K562 (cell line): ENCODE measurements around the gene EIPR1. TPM values are rescaled to one million over a fixed set of nuclear protein-coding genes. Genes with fewer than 3 reads are reported as not detected.

ENCODE experiments used
- ATAC-seq: fragments of 200-7000 bp; cut with Tn5 transposase; 3 replicates; pipeline ENCODE4 v1.9.1; 2020; ENCODE audit warnings: moderate library complexity
- BruUV-seq: library from RNA; stranded (reverse); fragments of 400-500 nt; replicated peaks from 2 replicates; lab custom pipeline; 2021; lab: Mats Ljungman, UMichigan
- CTCF ChIA-PET: fragments of 300-600 bp; formaldehyde crosslinking; extraction: SDS; loops from one replicate; lab custom pipeline; 2021; ENCODE audit warnings: low intra/inter-chr PET ratio; lab: Yijun Ruan, JAX
- POLR2A ChIA-PET: fragments of 300-600, 350-650 bp; sonication (Branson Sonifier 250); formaldehyde crosslinking; extraction: SDS; loops from one replicate; lab custom pipeline; 2021; ENCODE audit warnings: antibody characterized with exemption, inconsistent platforms; lab: Yijun Ruan, JAX
- DNase-seq, 4 experiments: peaks; one replicate each; pipeline versions ENCODE4 v3.0.0 to v3.0.0-alpha.2; 2011 to 2018; ENCODE audit warnings: low spot score in 3 of 4, mixed read lengths in 3 of 4; ENCODE audit errors: extremely low read depth in 1 of 4
- FAIRE-seq: peaks from 2 replicates; lab custom pipeline; 2011; peaks lifted over from hg19 to GRCh38; lab: Jason Lieb, UNC
- H2AFZ ChIP-seq: 2 replicates; pipeline ENCODE4 v1.6.0; 2011; ENCODE audit warnings: low read depth, low read length, control low read depth, inconsistent platforms
- H3K27ac ChIP-seq: fragments of 200-600 bp; 3 replicates; pipeline ENCODE4 v1.8.0; 2011; ENCODE audit warnings: low read depth, mild to moderate bottlenecking, control low read depth, inconsistent platforms, low read length, moderate library complexity, mixed read lengths; ENCODE audit errors: extremely low read depth
- H3K27me3 ChIP-seq, 2 experiments: fragments of 300-600 bp in 1 of 2; 2 replicates in 1 of 2; 3 replicates in 1 of 2; pipeline versions ENCODE4 v1.6.0 to v1.8.0; 2011; ENCODE audit warnings: inconsistent platforms in 2 of 2, low read length in 2 of 2, mild to moderate bottlenecking in 1 of 2, mixed read lengths in 1 of 2, moderate library complexity in 1 of 2; ENCODE audit not compliant: control insufficient read depth in 2 of 2, insufficient read depth in 2 of 2
- H3K36me3 ChIP-seq: fragments of 300-600 bp; 3 replicates; pipeline ENCODE4 v1.8.0; 2011; ENCODE audit warnings: mild to moderate bottlenecking, low read length, inconsistent platforms; ENCODE audit not compliant: control insufficient read depth, insufficient read depth
- H3K4me1 ChIP-seq, 2 experiments: fragments of 200-600 bp in 1 of 2; replicated peaks in 1 of 2; 2 replicates in 1 of 2; 3 replicates in 1 of 2; pipeline versions ENCODE4 v1.5.1 to v1.8.0; 2011; ENCODE audit warnings: inconsistent platforms in 2 of 2, low read length in 2 of 2, mild to moderate bottlenecking in 1 of 2, mixed read lengths in 1 of 2, moderate library complexity in 1 of 2; ENCODE audit not compliant: control insufficient read depth in 2 of 2, insufficient read depth in 2 of 2
- H3K4me2 ChIP-seq: 2 replicates; pipeline ENCODE4 v1.6.1; 2011; ENCODE audit warnings: low read length, control low read depth, inconsistent platforms, mixed read lengths; ENCODE audit not compliant: insufficient read depth
- H3K4me3 ChIP-seq: fragments of 200-600 bp; sonication (generic), shearing (Covaris generic); 2 replicates; pipeline ENCODE4 v1.5.1; 2016; ENCODE audit warnings: control low read depth, inconsistent platforms
- H3K79me2 ChIP-seq: fragments of 200-600 bp; 3 replicates; pipeline ENCODE4 v1.8.0; 2011; ENCODE audit warnings: low read length, inconsistent platforms; ENCODE audit not compliant: control insufficient read depth, insufficient read depth
- H3K9ac ChIP-seq, 2 experiments: 2 replicates each; pipeline versions ENCODE4 v1.6.0 to v1.6.1; 2011; ENCODE audit warnings: low read depth in 2 of 2, low read length in 2 of 2, control low read depth in 1 of 2, inconsistent platforms in 1 of 2, mild to moderate bottlenecking in 1 of 2, mixed read lengths in 1 of 2; ENCODE audit not compliant: insufficient read depth in 1 of 2
- H3K9me1 ChIP-seq: one replicate; pipeline ENCODE4 v1.6.0; 2011; ENCODE audit warnings: inconsistent platforms, mild to moderate bottlenecking, low read length, moderate library complexity; ENCODE audit not compliant: control insufficient read depth, insufficient read depth
- H3K9me3 ChIP-seq: replicated peaks from 2 replicates; pipeline ENCODE4 v1.5.1; 2011; ENCODE audit warnings: low read depth, low read length, inconsistent platforms; ENCODE audit not compliant: control insufficient read depth, insufficient read depth
- H4K20me1 ChIP-seq: replicated peaks from 2 replicates; pipeline ENCODE4 v1.6.1; 2011; ENCODE audit warnings: low read length, inconsistent platforms, mixed read lengths; ENCODE audit not compliant: control insufficient read depth, insufficient read depth
- ARID2 ChIP-seq: fragments of 450-650 bp; IDR thresholded peaks from 2 replicates; pipeline ENCODE4 v1.6.1; 2017; ENCODE audit warnings: antibody characterized with exemption, mild to moderate bottlenecking
- CBX3 ChIP-seq, 2 experiments: IDR thresholded peaks; 1 replicate in 1 of 2; 2 replicates in 1 of 2; pipeline ENCODE4 v1.6.1; 2012; ENCODE audit warnings: inconsistent platforms in 2 of 2, low read length in 2 of 2, borderline replicate concordance in 1 of 2, control low read depth in 1 of 2
- GTF2F1 ChIP-seq: IDR thresholded peaks from 2 replicates; pipeline ENCODE4 v1.6.1; 2011; ENCODE audit warnings: low read depth, low read length, improper control_type of control experiment
- HOMEZ ChIP-seq: fragments of 250-450 bp; sonication (Bioruptor Pico); IDR thresholded peaks from 2 replicates; pipeline ENCODE4 v1.4.0; 2020; ENCODE audit warnings: mild to moderate bottlenecking, moderate library complexity
- PURB ChIP-seq: sonication (generic); formaldehyde crosslinking; IDR thresholded peaks from 2 replicates; pipeline ENCODE4 v1.9.0; 2021; ENCODE audit warnings: low read depth, mild to moderate bottlenecking, missing genetic modification reagents
- RBM39 ChIP-seq: fragments of 200-400 bp; formaldehyde crosslinking; optimal IDR thresholded peaks from 2 replicates; pipeline ENCODE3; 2018; ENCODE audit warnings: low read depth, low read length
- SRSF9 ChIP-seq: fragments of 200-400 bp; formaldehyde crosslinking; IDR thresholded peaks from 2 replicates; pipeline ENCODE4 v1.6.1; 2017; ENCODE audit warnings: low read depth, low read length, borderline replicate concordance
- ZBTB49 ChIP-seq: sonication (generic); formaldehyde crosslinking; IDR thresholded peaks from 2 replicates; pipeline ENCODE4 v1.8.0; 2022; ENCODE audit warnings: missing genetic modification reagents, mild to moderate bottlenecking, borderline replicate concordance
- ZNF133 ChIP-seq: fragments of 250-450 bp; sonication (Bioruptor Pico); IDR thresholded peaks from 2 replicates; pipeline ENCODE4 v1.4.0; 2020; ENCODE audit warnings: mild to moderate bottlenecking
- ZNF280A ChIP-seq: fragments of 450-650 bp; IDR thresholded peaks from 2 replicates; pipeline ENCODE4 v1.6.1; 2018; ENCODE audit warnings: mild to moderate bottlenecking, low read depth; ENCODE audit not compliant: partially characterized antibody
- ZNF445 ChIP-seq: fragments of 250-450 bp; sonication (Bioruptor Pico); IDR thresholded peaks from 2 replicates; pipeline ENCODE4 v1.4.0; 2020; ENCODE audit warnings: low read depth, mild to moderate bottlenecking, moderate library complexity
- WGBS: fragments of 100-300 bp; shearing (Covaris generic); methylation state at CpG from one replicate; pipeline ENCODE4 v1.1.6; 2016; ENCODE audit warnings: low coverage, mixed read lengths; ENCODE audit not compliant: insufficient coverage; ENCODE audit errors: missing lambda C conversion rate; 5-methylcytosine and 5-hydroxymethylcytosine counted together
- in situ Hi-C: fragments of 300-500 bp; cut with MboI; formaldehyde crosslinking; loops from 4 replicates; pipeline ENCODE4 v1.15.0; 2018; ENCODE audit warnings: inconsistent platforms, mixed read lengths
- intact Hi-C: fragments of 100-400 bp; cut with micrococcal nuclease; formaldehyde crosslinking; loops from 2 replicates; pipeline ENCODE4 v1.14.2; 2022
- polyA plus RNA-seq, 8 experiments: library from polyadenylated mRNA; depleted of rRNA in 4 of 8; stranded (reverse) in 5 of 8; unstranded in 3 of 8; fragments of >200 nt; fragmentation: Nextera tagmentation in 2 of 8; fragmentation: Illumina TruSeq in 1 of 8; extraction: Ambion mirVana in 2 of 8; extraction: Trizol in 1 of 8; gene quantifications; 2 replicates each; pipeline versions ENCODE4 v1.2.1 to v1.2.3, GENCODE V29; 2011 to 2014; ENCODE audit warnings: inconsistent platforms in 1 of 8, missing spikeins in 1 of 8
- total RNA-seq, 7 experiments: library from RNA; depleted of rRNA in 6 of 7; stranded (reverse); fragments of >200 nt in 6 of 7; fragmentation: Illumina TruSeq in 2 of 7; extraction: Trizol in 2 of 7; gene quantifications; 2 replicates each; pipeline versions ENCODE4 v1.2.1 to v1.2.3, GENCODE V29; 2011 to 2021; ENCODE audit warnings: low replicate concordance in 1 of 7

The EIPR1 gene
- total and polyA plus RNA-seq, 9 of the 15 experiments (the other 6 are each of a cell fraction or from before 2014, with no cell fraction given): 19.9 to 54.4 (median 35.9) TPM

- in situ Hi-C loops (no loop called here), intact Hi-C loops (no loop called here)
- TF ChIP-seq CBX3 (IDR thresholded peaks at IDR 0.05; ENCODE audit: borderline replicate concordance in 1 of 2, low read length in 2 of 2) (no peak), HOMEZ (CRISPR knock-in tag) (no peak), SRSF9 (no peak), PURB (no peak), ZNF133 (no peak), ZBTB49 (CRISPR knock-in tag) (no peak), ZNF445 (CRISPR knock-in tag) (no peak), RBM39 (no peak), ZNF280A (no peak), GTF2F1 (no peak), ARID2 (no peak)
- FAIRE-seq: no peak
- no peak overlapping the region for H3K9ac ChIP-seq
- peaks cover 3% of the 10 kb centered on the region for H3K9me1 ChIP-seq
- H3K4me1 ChIP-seq: peaks cover 0 to 7% of the 10 kb centered on the region in 2 experiments; a peak in 2 of 5 replicates
- no peak for DNase-seq
- no peaks in the 10 kb centered on the region for H3K36me3 ChIP-seq
- H3K27ac ChIP-seq: no peak overlapping the region
- ChIA-PET CTCF (no interaction called here), POLR2A (no interaction called here)
- 0 out of 2 replicates have a peak, but pooled peaks cover 4% of the 10 kb centered on the region for H4K20me1 ChIP-seq
- no peak overlapping the region for H2AFZ ChIP-seq
- H3K79me2 ChIP-seq: 0 out of 3 replicates have a peak, but pooled peaks cover under 1% of the 10 kb centered on the region
- no peaks in the 10 kb centered on the region for H3K27me3 ChIP-seq
- H3K4me2 ChIP-seq: no peak overlapping the region
- H3K4me3 ChIP-seq: no peak overlapping the region
- no peak for ATAC-seq
- no TSS peak for BruUV-seq
- H3K9me3 ChIP-seq: peaks cover 1% of the 10 kb centered on the region
- WGBS: 86% methylated on average over 18 of the region's 21 CpGs
These were observed 91.5 kb downstream of the EIPR1 start for GRCh38 chr2:3285901-3286645.
